ENCODE measurements around the gene KLB. TPM values are rescaled to one million over a fixed set of nuclear protein-coding genes. Genes with fewer than 3 reads are reported as not detected.
"Not testable (repeated sequence)": the region's sequence is repeated elsewhere in the genome, so short reads cannot be mapped to it uniquely, and the experiment has no call there.

The KLB gene
- total RNA-seq, 1 experiment from 2014 or later: not detected

- no TSS peak for BruUV-seq (replicated peaks)
- ChIA-PET POLR2A (interaction anchor here (0.6 to 7.4 kb wide), 19 partner anchors 9 to 275 kb away, joined by 3 to 79 read pairs (median 6); partner anchors contain the start of genes RFC1, SMIM14, UBE2K and UGDH), CTCF (interaction anchor here (0.6 to 0.8 kb wide), 2 partner anchors 9 to 15 kb away, joined by 3 to 4 read pairs; no protein-coding TSS in a partner anchor)
- Mint-ChIP-seq H3K36me3 (ENCODE audit: insufficient read depth, unreplicated experiment) (peaks cover 82% of the 10 kb centered on the region), H3K4me1 (ENCODE audit: insufficient read depth, unreplicated experiment) (peaks cover 7% of the 10 kb centered on the region), H3K27me3 (ENCODE audit: insufficient read depth, unreplicated experiment) (no peaks in the 10 kb centered on the region), H3K9me3 (ENCODE audit: unreplicated experiment) (no peaks in the 10 kb centered on the region), H3K27ac (ENCODE audit: low read depth, unreplicated experiment) (peak overlapping the region; percentile 100), H3K4me3 (ENCODE audit: unreplicated experiment) (peak overlapping the region; percentile 95)
- TF ChIP-seq CTCF (IDR thresholded peaks at IDR 0.05; ENCODE audit: unreplicated experiment): no peak
- intact Hi-C loops (cut with micrococcal nuclease): loop anchor here (2.0 to 10.0 kb wide), 2 partner anchors 142 to 274 kb away; partner anchors contain the start of gene WDR19
- no peak for DNase-seq (ENCODE audit: unreplicated experiment)
These were observed 50.4 kb downstream of the KLB start for GRCh38 chr4:39456946-39457763.

- Mint-ChIP-seq H3K36me3 (ENCODE audit: insufficient read depth, unreplicated experiment) (peaks cover 75% of the 10 kb centered on the region), H3K27ac (ENCODE audit: low read depth, unreplicated experiment) (peak overlapping the region; percentile 100), H3K4me3 (ENCODE audit: unreplicated experiment) (peak overlapping the region; percentile 95)
- not testable (repeated sequence) for H3K27me3 Mint-ChIP-seq (ENCODE audit: insufficient read depth, unreplicated experiment); BruUV-seq (replicated peaks); H3K9me3 Mint-ChIP-seq (ENCODE audit: unreplicated experiment); H3K4me1 Mint-ChIP-seq (ENCODE audit: insufficient read depth, unreplicated experiment); DNase-seq (ENCODE audit: unreplicated experiment)
- ChIA-PET POLR2A (interaction anchor here (0.6 to 7.4 kb wide), 30 partner anchors 9 to 745 kb away, joined by 3 to 79 read pairs (median 6); partner anchors contain the start of genes RFC1, SMIM14, UBE2K and UGDH), CTCF (interaction anchor here (0.6 to 0.8 kb wide), 3 partner anchors 9 to 143 kb away, joined by 3 read pairs; no protein-coding TSS in a partner anchor)
- intact Hi-C loops (cut with micrococcal nuclease): loop anchor here (10.0 kb wide), 1 partner anchor 143 kb away; no protein-coding TSS in a partner anchor
These were observed 51.4 kb downstream of the KLB start for GRCh38 chr4:39458161-39458504.

- ChIA-PET POLR2A (interaction anchor here (0.6 to 7.4 kb wide), 45 partner anchors 8 to 853 kb away, joined by 3 to 79 read pairs (median 4); partner anchors contain the start of genes RFC1, SMIM14, UBE2K and UGDH), CTCF (interaction anchor here (0.6 to 1.4 kb wide), 3 partner anchors 10 to 144 kb away, joined by 3 to 6 read pairs (median 3); no protein-coding TSS in a partner anchor)
- H3K4me1 Mint-ChIP-seq (ENCODE audit: insufficient read depth, unreplicated experiment): peaks cover 7% of the 10 kb centered on the region
- H3K36me3 Mint-ChIP-seq (ENCODE audit: insufficient read depth, unreplicated experiment): peaks cover 75% of the 10 kb centered on the region
- no peaks in the 10 kb centered on the region for H3K9me3 Mint-ChIP-seq (ENCODE audit: unreplicated experiment)
- H3K27ac Mint-ChIP-seq (ENCODE audit: low read depth, unreplicated experiment): peak within 1 kb of the TSS; percentile 100
- TSS peak; percentile 46 for BruUV-seq (replicated peaks)
- TF ChIP-seq CTCF (IDR thresholded peaks at IDR 0.05; ENCODE audit: unreplicated experiment): no peak
- peak; percentile 98 for DNase-seq (ENCODE audit: unreplicated experiment)
- peak within 1 kb of the TSS; percentile 95 for H3K4me3 Mint-ChIP-seq (ENCODE audit: unreplicated experiment)
- no peaks in the 10 kb centered on the region for H3K27me3 Mint-ChIP-seq (ENCODE audit: insufficient read depth, unreplicated experiment)
- intact Hi-C loops (cut with micrococcal nuclease): loop anchor here (10.0 kb wide), 1 partner anchor 144 kb away; no protein-coding TSS in a partner anchor
These were observed 52.0 kb downstream of the KLB start, which contains the start of the genes LIAS and RPL9 for GRCh38 chr4:39458505-39459300. LIAS (plus strand) TSS chr4:39459056; CDS start chr4:39459118, 62 bp downstream. RPL9 (minus strand) TSS chr4:39458922; CDS start chr4:39458439, 483 bp downstream.

- DNase-seq (ENCODE audit: unreplicated experiment): peak; percentile 50
- no peak overlapping the region for H3K27ac Mint-ChIP-seq (ENCODE audit: low read depth, unreplicated experiment)
These were observed 58.3 kb downstream of the KLB start for GRCh38 chr4:39464886-39465501.

More at GRCh38 chr4:39464886-39465501, 58.3 kb downstream of the KLB start:
- H3K36me3 Mint-ChIP-seq (ENCODE audit: insufficient read depth, unreplicated experiment): peaks cover 58% of the 10 kb centered on the region
- no TSS peak for BruUV-seq (replicated peaks)
- CTCF ChIA-PET: interaction anchor here (0.7 kb wide), 1 partner anchor 454 kb away, joined by 3 read pairs; no protein-coding TSS in a partner anchor
- TF ChIP-seq CTCF (IDR thresholded peaks at IDR 0.05; ENCODE audit: unreplicated experiment): no peak
- H3K4me1 Mint-ChIP-seq (ENCODE audit: insufficient read depth, unreplicated experiment): peaks cover 5% of the 10 kb centered on the region
- intact Hi-C loops (cut with micrococcal nuclease): loop anchor here (5.0 kb wide), 2 partner anchors 62 to 232 kb away; partner anchors contain the start of genes UBE2K and UGDH
- no peaks in the 10 kb centered on the region for H3K27me3 Mint-ChIP-seq (ENCODE audit: insufficient read depth, unreplicated experiment)
- POLR2A ChIA-PET: interaction anchor here (0.6 kb wide), 2 partner anchors 18 to 36 kb away, joined by 3 to 4 read pairs; no protein-coding TSS in a partner anchor
- H3K9me3 Mint-ChIP-seq (ENCODE audit: unreplicated experiment): no peaks in the 10 kb centered on the region
- no peak overlapping the region for H3K4me3 Mint-ChIP-seq (ENCODE audit: unreplicated experiment)

All from MCF 10A (cell line).